ENCODE results near the gene BTBD1.

DNA sequence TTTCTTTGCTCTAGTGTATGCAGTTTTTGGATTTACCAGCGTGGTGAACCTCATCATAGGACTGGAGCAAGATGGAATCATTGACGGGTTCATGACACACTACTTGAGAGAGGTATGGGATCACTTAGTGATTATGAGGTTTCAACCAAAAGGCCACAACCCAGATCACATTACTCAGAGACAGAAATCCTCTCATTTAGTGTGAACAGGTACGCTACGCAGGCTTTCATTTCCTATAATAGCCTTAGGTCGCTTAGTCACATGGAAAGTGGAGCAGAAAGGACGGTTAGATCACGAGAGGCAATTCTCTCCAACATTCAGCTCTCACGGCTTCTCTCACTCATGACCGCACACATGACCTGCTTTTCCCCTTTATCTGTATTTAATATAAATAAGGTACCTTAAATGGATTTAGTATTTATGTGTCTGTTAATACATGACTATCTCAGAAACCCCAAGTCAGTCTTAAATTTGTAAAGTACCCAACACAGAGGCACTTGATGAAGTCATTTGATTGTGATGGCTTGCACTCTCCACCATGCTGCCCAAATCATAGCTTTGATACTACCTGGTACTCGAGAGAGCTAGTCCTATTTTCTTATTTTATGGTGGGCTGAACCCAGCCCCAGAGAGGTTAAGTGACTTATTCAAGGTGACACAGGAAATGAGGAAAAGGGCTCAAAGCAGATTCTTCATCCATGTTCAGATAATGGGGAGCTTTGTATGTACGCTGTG is 48.9 kb upstream of the BTBD1 start:
- TF ChIP-seq GATA2 (IDR thresholded peaks at IDR 0.05; ENCODE audit: low read depth, low read length) (no peak), GATA3 (IDR thresholded peaks at IDR 0.05; ENCODE audit: low read depth, low read length) (no peak)
